Fibroblast of the aortic adventitia (primary cell): ENCODE data around the gene KIAA1217. TPM values are rescaled to one million over a fixed set of nuclear protein-coding genes. Genes with fewer than 3 reads are reported as not detected.

ENCODE experiments used
- DNase-seq: peaks from one replicate; pipeline ENCODE4 v3.0.0-alpha.2; 2010; ENCODE audit warnings: low read depth
- H3K4me3 ChIP-seq: 2 replicates; pipeline ENCODE4 v1.5.1; 2011; ENCODE audit warnings: low read depth, mild to moderate bottlenecking, control low read depth, low read length, moderate library complexity
- CTCF ChIP-seq: IDR thresholded peaks from 2 replicates; pipeline ENCODE4 v1.5.1; 2011; ENCODE audit warnings: mild to moderate bottlenecking, low read length, control low read depth, inconsistent platforms; ENCODE audit not compliant: insufficient read depth
- total RNA-seq: library from RNA; depleted of rRNA; stranded (reverse); fragments of >200 nt; gene quantifications from 2 replicates; pipeline ENCODE4 v1.2.3, GENCODE V29; 2012; ENCODE audit warnings: low replicate concordance

KIAA1217 gene
- total RNA-seq, 1 donor = 12.5 TPM

GRCh38 chr10:24197263-24197662, 11.7 kb upstream of the KIAA1217 start:
- TF ChIP-seq CTCF = no peak
- DNase-seq = peak; percentile 6
- H3K4me3 ChIP-seq = no peak overlapping the region

GRCh38 chr10:24201503-24202180, 7.3 kb upstream of the KIAA1217 start:
- H3K4me3 ChIP-seq = no peak overlapping the region
- DNase-seq = no peak
- no peak for TF ChIP-seq CTCF

GRCh38 chr10:24202181-24202570, 6.8 kb upstream of the KIAA1217 start:
- H3K4me3 ChIP-seq = no peak overlapping the region
- TF ChIP-seq CTCF = no peak
- no peak for DNase-seq

- no peak for TF ChIP-seq CTCF
- no peak overlapping the region for H3K4me3 ChIP-seq
- DNase-seq = peak; percentile 26
Measured at GRCh38 chr10:24205821-24206220, 3.1 kb upstream of the KIAA1217 start.

- no peak for TF ChIP-seq CTCF
- no peak overlapping the region for H3K4me3 ChIP-seq
- no peak for DNase-seq
Measured at GRCh38 chr10:24206334-24206733, 2.6 kb upstream of the KIAA1217 start.

GRCh38 chr10:24206926-24207325, 2.0 kb upstream of the KIAA1217 start:
- DNase-seq = no peak
- TF ChIP-seq CTCF = no peak
- no peak overlapping the region for H3K4me3 ChIP-seq

- no peak overlapping the region for H3K4me3 ChIP-seq
- TF ChIP-seq CTCF = no peak
- DNase-seq = no peak
Measured at GRCh38 chr10:24207341-24207740, 1.6 kb upstream of the KIAA1217 start.
